BJ (cell line): Measurements from ENCODE around the gene TTC13. TPM values are rescaled to one million over a fixed set of nuclear protein-coding genes. Genes with fewer than 3 reads are reported as not detected.

Experiments
- CTCF ChIA-PET: fragments of 350-600 bp; formaldehyde crosslinking; extraction: SDS; loops from one replicate; lab custom pipeline; 2021; ENCODE audit warnings: antibody characterized with exemption, inconsistent platforms; lab: Yijun Ruan, JAX
- POLR2A ChIA-PET: fragments of 300-600 bp; sonication (Branson Sonifier 250); formaldehyde crosslinking; extraction: SDS; loops from one replicate; lab custom pipeline; 2021; ENCODE audit warnings: antibody characterized with exemption; lab: Charles Lee
- DNase-seq: peaks from one replicate; pipeline ENCODE4 v3.0.0-alpha.2; 2011; ENCODE audit warnings: low read depth
- H3K27me3 ChIP-seq: 2 replicates; pipeline ENCODE4 v1.6.0; 2011; ENCODE audit warnings: low read length; ENCODE audit not compliant: control insufficient read depth, insufficient read depth
- H3K36me3 ChIP-seq: 2 replicates; pipeline ENCODE4 v1.5.1; 2011; ENCODE audit warnings: low read length; ENCODE audit not compliant: control insufficient read depth, insufficient read depth
- H3K4me3 ChIP-seq: 2 replicates; pipeline ENCODE4 v1.5.1; 2011; ENCODE audit warnings: low read depth, mild to moderate bottlenecking, control low read depth, low read length
- polyA plus RNA-seq: library from polyadenylated mRNA; depleted of rRNA; stranded (reverse); fragments of >200 nt; gene quantifications from 2 replicates; pipeline ENCODE4 v1.2.3, GENCODE V29; 2011
- TF ChIP-seq, protein P1 (sequence below): IDR thresholded peaks from 2 replicates; pipeline ENCODE4 v1.5.1; 2011; ENCODE audit warnings: low read depth, mild to moderate bottlenecking, control low read depth, inconsistent platforms, low read length, moderate library complexity; ENCODE audit not compliant: insufficient read depth

The TTC13 gene
- polyA plus RNA-seq, 1 experiment: 7.4 TPM

DNA sequence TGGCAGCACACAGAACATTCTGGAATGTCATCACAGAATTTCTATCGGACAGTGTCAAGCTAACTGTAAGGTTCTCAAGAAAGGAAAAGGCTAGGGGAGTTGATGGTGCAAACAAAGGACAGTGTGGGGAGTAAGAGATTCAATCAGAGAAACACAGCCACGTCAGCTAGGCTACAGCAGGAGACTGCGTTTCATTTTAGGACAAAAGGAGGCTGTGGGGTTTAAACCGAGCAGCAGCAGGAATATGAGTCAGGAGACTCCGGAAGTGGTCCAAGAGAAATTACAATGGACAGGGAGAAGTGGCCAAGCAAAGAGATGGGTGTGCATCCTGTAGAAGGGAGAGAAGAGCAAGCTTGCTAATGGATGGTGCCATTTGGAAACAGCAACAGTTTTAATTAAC is 72.9 kb downstream of the TTC13 start:
- Histone ChIP-seq H3K27me3 (no peaks in the 10 kb centered on the region), H3K4me3 (no peak overlapping the region), H3K36me3 (0 out of 2 replicates have a peak, but pooled peaks cover 2% of the 10 kb centered on the region)
- ChIA-PET POLR2A (no interaction called here), CTCF (interaction anchor here (0.5 kb wide), 1 partner anchor 802 kb away, joined by 3 read pairs; no protein-coding TSS in a partner anchor)
- TF ChIP-seq, protein P1, sequence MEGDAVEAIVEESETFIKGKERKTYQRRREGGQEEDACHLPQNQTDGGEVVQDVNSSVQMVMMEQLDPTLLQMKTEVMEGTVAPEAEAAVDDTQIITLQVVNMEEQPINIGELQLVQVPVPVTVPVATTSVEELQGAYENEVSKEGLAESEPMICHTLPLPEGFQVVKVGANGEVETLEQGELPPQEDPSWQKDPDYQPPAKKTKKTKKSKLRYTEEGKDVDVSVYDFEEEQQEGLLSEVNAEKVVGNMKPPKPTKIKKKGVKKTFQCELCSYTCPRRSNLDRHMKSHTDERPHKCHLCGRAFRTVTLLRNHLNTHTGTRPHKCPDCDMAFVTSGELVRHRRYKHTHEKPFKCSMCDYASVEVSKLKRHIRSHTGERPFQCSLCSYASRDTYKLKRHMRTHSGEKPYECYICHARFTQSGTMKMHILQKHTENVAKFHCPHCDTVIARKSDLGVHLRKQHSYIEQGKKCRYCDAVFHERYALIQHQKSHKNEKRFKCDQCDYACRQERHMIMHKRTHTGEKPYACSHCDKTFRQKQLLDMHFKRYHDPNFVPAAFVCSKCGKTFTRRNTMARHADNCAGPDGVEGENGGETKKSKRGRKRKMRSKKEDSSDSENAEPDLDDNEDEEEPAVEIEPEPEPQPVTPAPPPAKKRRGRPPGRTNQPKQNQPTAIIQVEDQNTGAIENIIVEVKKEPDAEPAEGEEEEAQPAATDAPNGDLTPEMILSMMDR: no peak
- no peak for DNase-seq

DNA sequence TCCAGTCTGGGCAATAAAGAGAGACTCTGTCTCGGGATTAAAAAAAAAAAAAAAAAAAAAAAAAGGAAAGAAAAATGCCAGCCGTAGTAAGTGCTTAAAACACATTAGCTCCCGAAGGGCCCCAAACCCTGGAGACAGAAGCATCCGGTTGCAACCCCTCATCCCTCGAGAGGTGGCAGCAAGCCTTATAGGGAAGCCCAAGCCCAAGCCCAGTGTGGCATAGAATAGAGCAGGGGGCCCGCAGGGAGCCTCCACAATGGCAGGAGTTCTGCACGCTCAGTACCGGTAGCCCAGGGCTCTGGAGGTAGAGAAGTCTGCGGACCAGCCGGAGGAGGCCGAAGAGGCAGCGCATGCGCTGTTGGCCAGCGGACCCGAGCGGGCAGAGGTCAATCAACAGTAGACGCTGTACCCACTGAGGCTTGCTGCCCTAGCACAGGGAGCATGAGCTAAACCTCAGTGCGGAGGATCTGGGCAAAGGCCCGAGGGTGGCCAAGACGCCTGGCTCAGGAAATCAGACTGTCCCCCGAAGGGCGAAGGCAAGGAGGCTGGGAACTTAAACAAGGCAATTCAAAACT is 76.2 kb downstream of the TTC13 start:
- Histone ChIP-seq H3K4me3 (no peak overlapping the region), H3K36me3 (no peaks in the 10 kb centered on the region), H3K27me3 (no peaks in the 10 kb centered on the region)
- no peak for DNase-seq
- TF ChIP-seq, protein P1: no peak
- ChIA-PET CTCF (interaction anchor here (0.7 to 1.4 kb wide), 2 partner anchors 9 to 14 kb away, joined by 3 to 4 read pairs; no protein-coding TSS in a partner anchor), POLR2A (interaction anchor here (0.6 kb wide), 1 partner anchor 34 kb away, joined by 10 read pairs; no protein-coding TSS in a partner anchor)

DNA sequence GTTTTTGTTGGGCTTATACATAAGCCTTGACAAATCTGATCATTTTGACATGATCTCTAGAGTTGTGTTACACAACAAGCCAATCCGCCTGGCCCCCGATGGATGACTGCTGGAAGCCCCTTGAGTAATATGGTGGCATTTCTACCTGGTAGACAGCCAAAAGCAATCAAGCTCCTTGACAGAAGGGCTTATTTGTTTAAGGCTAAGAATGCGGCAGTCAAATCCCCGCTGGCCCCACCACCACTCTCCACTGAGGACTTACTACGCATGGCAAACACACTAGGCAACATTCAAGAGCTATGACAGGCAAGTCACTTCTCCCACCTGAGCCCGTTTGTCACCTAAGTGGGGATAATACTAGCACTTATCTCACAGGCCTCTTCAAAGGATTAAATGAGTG is 77.0 kb downstream of the TTC13 start:
- Histone ChIP-seq H3K27me3 (no peaks in the 10 kb centered on the region), H3K36me3 (no peaks in the 10 kb centered on the region), H3K4me3 (no peak overlapping the region)
- no peak for DNase-seq
- ChIA-PET POLR2A (no interaction called here), CTCF (interaction anchor here (0.9 to 1.4 kb wide), 2 partner anchors 9 to 15 kb away, joined by 3 to 4 read pairs; no protein-coding TSS in a partner anchor)
- TF ChIP-seq, protein P1: no peak

DNA sequence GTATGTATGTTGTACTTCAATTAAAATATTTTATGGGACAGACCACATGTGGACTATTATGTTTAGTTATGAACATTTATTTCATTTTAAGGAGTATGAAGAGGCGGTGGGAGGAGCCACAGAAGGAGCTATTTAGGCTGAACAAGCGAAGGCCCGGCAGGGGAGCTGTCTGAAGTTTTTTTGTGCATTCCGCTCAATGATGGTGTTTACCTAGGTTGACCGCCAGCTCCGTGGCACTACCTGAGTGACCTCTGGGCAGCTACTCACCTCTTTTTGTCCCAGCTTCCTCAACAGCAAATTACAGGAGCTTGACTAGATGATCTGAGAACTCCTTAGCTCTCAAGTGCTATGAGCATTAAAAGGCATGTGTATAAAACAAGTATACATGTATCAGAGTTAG is 77.7 kb downstream of the TTC13 start:
- ChIA-PET POLR2A (interaction anchor here (1.0 kb wide), 1 partner anchor 34 kb away, joined by 3 read pairs; no protein-coding TSS in a partner anchor), CTCF (interaction anchor here (0.6 to 2.0 kb wide), 8 partner anchors 10 to 103 kb away, joined by 3 to 5 read pairs (median 3); no protein-coding TSS in a partner anchor)
- Histone ChIP-seq H3K36me3 (no peaks in the 10 kb centered on the region), H3K4me3 (no peak overlapping the region), H3K27me3 (no peaks in the 10 kb centered on the region)
- no peak for DNase-seq
- TF ChIP-seq, protein P1: no peak

DNA sequence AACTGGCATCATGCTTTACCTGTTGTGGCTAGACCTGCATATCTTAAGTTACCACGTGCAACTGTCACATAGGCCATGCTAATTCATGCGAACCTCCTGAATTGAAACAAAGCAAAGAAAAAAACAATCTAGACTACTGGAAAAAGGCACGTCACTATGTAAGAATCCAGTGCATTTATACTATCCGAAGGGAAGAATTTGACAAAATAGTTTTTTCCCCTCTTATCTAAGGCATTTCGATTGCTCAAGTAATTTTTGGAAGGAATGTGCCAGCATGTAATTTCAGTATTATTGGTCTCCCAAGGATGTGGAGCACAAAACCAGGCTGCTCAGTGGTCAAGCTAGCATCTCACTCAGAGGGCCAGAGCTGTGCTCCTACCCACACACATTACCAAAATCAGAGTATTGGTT is 78.8 kb downstream of the TTC13 start:
- no peak overlapping the region for H3K4me3 ChIP-seq
- no peaks in the 10 kb centered on the region for H3K36me3 ChIP-seq
- peak; percentile 61 for DNase-seq
- ChIA-PET CTCF (interaction anchor here (1.0 to 2.0 kb wide), 3 partner anchors 13 to 102 kb away, joined by 3 to 5 read pairs (median 3); no protein-coding TSS in a partner anchor), POLR2A (no interaction called here)
- no peaks in the 10 kb centered on the region for H3K27me3 ChIP-seq
- TF ChIP-seq, protein P1: no peak
